Neural progenitor cell (in vitro differentiated cells): Measurements from ENCODE around the gene TMTC3.

Experiments
- CTCF ChIP-seq: fragments of 200-600 bp; sonication (generic); IDR thresholded peaks from 2 replicates; pipeline ENCODE4 v1.5.1; 2017; ENCODE audit warnings: antibody characterized with exemption, mild to moderate bottlenecking
- EZH2phosphoT487 ChIP-seq: fragments of 200-600 bp; sonication (generic); IDR thresholded peaks from 2 replicates; pipeline ENCODE4 v1.6.1; 2017; ENCODE audit warnings: antibody characterized with exemption

GRCh38 chr12:88185988-88186387 is 43.9 kb downstream of the TMTC3 start:
- no peak for TF ChIP-seq CTCF
- TF ChIP-seq EZH2phosphoT487, result no peak
